ENCODE results near the gene PKNOX2. TPM values are rescaled to one million over a fixed set of nuclear protein-coding genes. Genes with fewer than 3 reads are reported as not detected.
A peak's percentile ranks its signal among the peaks of the same experiment; 100 is the strongest.

The PKNOX2 gene
- total RNA-seq, 1 donor from 2014 or later: 8.7 TPM

GRCh38 chr11:125429807-125430678 lies 265.5 kb downstream of the PKNOX2 start:
- Mint-ChIP-seq H3K36me3 (ENCODE audit: unreplicated experiment) (no peaks in the 10 kb centered on the region), H3K4me3 (ENCODE audit: unreplicated experiment) (no peak overlapping the region), H3K4me1 (ENCODE audit: low read depth, unreplicated experiment) (peaks cover 1% of the 10 kb centered on the region), H3K9me3 (ENCODE audit: unreplicated experiment) (peaks cover 4% of the 10 kb centered on the region), H3K27ac (ENCODE audit: unreplicated experiment) (no peak overlapping the region), H3K27me3 (ENCODE audit: unreplicated experiment) (peaks cover 5% of the 10 kb centered on the region)
- DNase-seq: no peak
- no peak for TF ChIP-seq CTCF (IDR thresholded peaks at IDR 0.05; ENCODE audit: partially characterized antibody, unreplicated experiment)

- TF ChIP-seq CTCF (IDR thresholded peaks at IDR 0.05; ENCODE audit: partially characterized antibody, unreplicated experiment): no peak
- H3K9me3 Mint-ChIP-seq (ENCODE audit: unreplicated experiment): peaks cover 4% of the 10 kb centered on the region
- H3K27ac Mint-ChIP-seq (ENCODE audit: unreplicated experiment): no peak overlapping the region
- peaks cover 1% of the 10 kb centered on the region for H3K4me1 Mint-ChIP-seq (ENCODE audit: low read depth, unreplicated experiment)
- H3K4me3 Mint-ChIP-seq (ENCODE audit: unreplicated experiment): no peak overlapping the region
- peaks cover 8% of the 10 kb centered on the region for H3K27me3 Mint-ChIP-seq (ENCODE audit: unreplicated experiment)
- DNase-seq: no peak
- H3K36me3 Mint-ChIP-seq (ENCODE audit: unreplicated experiment): no peaks in the 10 kb centered on the region
Measured at GRCh38 chr11:125431009-125431408, 266.5 kb downstream of the PKNOX2 start.

GRCh38 chr11:125431481-125431880 lies 266.9 kb downstream of the PKNOX2 start:
- Mint-ChIP-seq H3K27ac (ENCODE audit: unreplicated experiment) (no peak overlapping the region), H3K27me3 (ENCODE audit: unreplicated experiment) (peaks cover 8% of the 10 kb centered on the region), H3K36me3 (ENCODE audit: unreplicated experiment) (no peaks in the 10 kb centered on the region), H3K4me1 (ENCODE audit: low read depth, unreplicated experiment) (peaks cover 1% of the 10 kb centered on the region), H3K9me3 (ENCODE audit: unreplicated experiment) (peaks cover 4% of the 10 kb centered on the region), H3K4me3 (ENCODE audit: unreplicated experiment) (no peak overlapping the region)
- no peak for DNase-seq
- TF ChIP-seq CTCF (IDR thresholded peaks at IDR 0.05; ENCODE audit: partially characterized antibody, unreplicated experiment): no peak

- no peak overlapping the region for H3K4me3 Mint-ChIP-seq (ENCODE audit: unreplicated experiment)
- H3K27me3 Mint-ChIP-seq (ENCODE audit: unreplicated experiment): peaks cover 5% of the 10 kb centered on the region
- H3K9me3 Mint-ChIP-seq (ENCODE audit: unreplicated experiment): peaks cover 2% of the 10 kb centered on the region
- H3K36me3 Mint-ChIP-seq (ENCODE audit: unreplicated experiment): no peaks in the 10 kb centered on the region
- H3K27ac Mint-ChIP-seq (ENCODE audit: unreplicated experiment): no peak overlapping the region
- H3K4me1 Mint-ChIP-seq (ENCODE audit: low read depth, unreplicated experiment): no peaks in the 10 kb centered on the region
- TF ChIP-seq CTCF (IDR thresholded peaks at IDR 0.05; ENCODE audit: partially characterized antibody, unreplicated experiment): peak; percentile 25
- DNase-seq: peak; percentile 77
Measured at GRCh38 chr11:125433454-125434121, 269.0 kb downstream of the PKNOX2 start.

Measured in glutamatergic neuron (in vitro differentiated cells).